GM21390 (cell line): ENCODE measurements around the gene PLEKHA3.
"Not testable (repeated sequence)": the region's sequence is repeated elsewhere in the genome, so short reads cannot be mapped to it uniquely, and the experiment has no call there.

Source experiments
- ATAC-seq: cut with Tn5 transposase; IDR thresholded peaks from one replicate; pipeline ENCODE4 v1.9.1; 2021; ENCODE audit not compliant: unreplicated experiment

Gene PLEKHA3

GRCh38 chr2:178522950-178523595, 42.8 kb downstream of the PLEKHA3 start:
- ATAC-seq = peak; percentile 92

- no peak for ATAC-seq
Observed at GRCh38 chr2:178523596-178524134, 43.4 kb downstream of the PLEKHA3 start.

GRCh38 chr2:178525010-178525409, 44.8 kb downstream of the PLEKHA3 start:
- not testable (repeated sequence) for ATAC-seq

DNA sequence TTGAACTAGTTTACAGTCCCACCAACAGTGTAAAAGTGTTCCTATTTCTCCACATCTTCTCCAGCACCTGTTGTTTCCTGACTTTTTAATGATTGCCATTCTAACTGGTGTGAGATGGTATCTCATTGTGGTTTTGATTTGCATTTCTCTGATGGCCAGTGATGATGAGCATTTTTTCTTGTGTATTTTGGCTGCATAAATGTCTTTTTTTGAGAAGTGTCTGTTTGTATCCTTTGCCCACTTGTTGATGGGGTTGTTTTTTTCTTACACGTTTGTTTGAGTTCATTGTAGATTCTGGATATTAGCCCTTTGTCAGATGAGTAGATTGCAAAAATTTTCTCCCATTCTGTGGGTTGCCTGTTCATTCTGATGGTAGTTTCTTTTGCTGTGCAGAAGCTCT, 45.2 kb downstream of the PLEKHA3 start:
- not testable (repeated sequence) for ATAC-seq

DNA sequence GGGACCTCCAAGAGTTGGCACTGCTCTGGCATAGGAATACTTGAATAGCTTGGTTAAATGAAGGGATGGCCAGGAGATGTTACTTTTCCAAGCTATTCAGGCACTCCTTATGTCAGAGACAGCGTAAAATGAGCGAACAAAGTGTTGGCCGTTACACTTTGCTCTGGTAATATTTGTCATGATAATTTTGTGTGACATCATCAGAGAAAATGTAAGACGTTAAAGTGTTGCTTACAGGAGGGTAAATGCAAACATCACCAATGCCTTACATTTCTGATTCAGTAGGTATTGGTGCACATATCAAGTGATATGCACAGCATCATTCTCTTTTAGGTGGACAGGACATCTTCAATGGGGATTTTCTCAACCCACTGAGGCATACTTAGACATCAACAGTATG, 46.0 kb downstream of the PLEKHA3 start:
- no peak for ATAC-seq

- ATAC-seq = no peak
Observed at GRCh38 chr2:178527592-178527991, 47.3 kb downstream of the PLEKHA3 start.

- no peak for ATAC-seq
Observed at GRCh38 chr2:178528647-178529046, 48.4 kb downstream of the PLEKHA3 start.

DNA sequence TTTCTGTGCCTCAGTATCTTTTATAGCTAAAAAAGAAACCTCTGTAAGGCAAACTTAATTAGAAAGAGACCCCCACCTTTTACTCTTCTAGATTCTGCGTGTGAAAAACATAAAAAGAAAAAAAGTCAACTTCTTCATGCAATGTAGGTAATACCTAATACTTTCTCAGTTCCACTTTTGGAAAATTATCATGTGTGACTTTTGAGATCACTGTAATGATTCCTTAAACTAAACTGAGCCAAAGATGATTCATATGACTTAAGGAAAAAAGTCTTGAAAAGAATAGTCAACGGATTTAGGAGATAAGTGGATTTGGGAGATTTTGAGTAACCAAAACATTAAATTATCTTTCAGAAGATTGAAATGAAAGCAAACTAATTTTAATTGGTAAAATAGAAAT, 48.9 kb downstream of the PLEKHA3 start:
- ATAC-seq = no peak

GRCh38 chr2:178530131-178530530, 49.9 kb downstream of the PLEKHA3 start:
- ATAC-seq = no peak

- peak; percentile 97 for ATAC-seq
Observed at GRCh38 chr2:178530625-178531142, 50.4 kb downstream of the PLEKHA3 start.

GRCh38 chr2:178531168-178531567, 50.9 kb downstream of the PLEKHA3 start:
- ATAC-seq = no peak

- no peak for ATAC-seq
Observed at GRCh38 chr2:178536037-178536436, 55.8 kb downstream of the PLEKHA3 start.

DNA sequence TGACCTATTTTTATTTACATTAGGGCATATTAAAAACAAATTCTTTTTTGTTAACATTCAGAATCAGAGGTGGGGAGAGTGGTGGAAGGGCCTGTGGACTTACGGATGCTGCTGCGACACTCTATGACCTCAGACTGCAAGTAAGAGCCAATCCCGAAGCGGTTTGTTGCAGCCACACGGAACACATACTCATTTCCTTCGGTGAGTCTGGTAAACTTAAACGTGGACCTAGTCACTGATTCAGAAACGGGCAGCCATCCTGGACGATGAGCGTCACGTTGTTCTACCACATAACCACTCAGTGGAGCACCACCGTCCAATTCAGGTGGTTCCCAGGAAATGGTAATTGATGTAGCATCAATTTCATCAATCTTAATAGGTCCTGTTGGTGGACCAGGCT, 61.9 kb downstream of the PLEKHA3 start:
- no peak for ATAC-seq

DNA sequence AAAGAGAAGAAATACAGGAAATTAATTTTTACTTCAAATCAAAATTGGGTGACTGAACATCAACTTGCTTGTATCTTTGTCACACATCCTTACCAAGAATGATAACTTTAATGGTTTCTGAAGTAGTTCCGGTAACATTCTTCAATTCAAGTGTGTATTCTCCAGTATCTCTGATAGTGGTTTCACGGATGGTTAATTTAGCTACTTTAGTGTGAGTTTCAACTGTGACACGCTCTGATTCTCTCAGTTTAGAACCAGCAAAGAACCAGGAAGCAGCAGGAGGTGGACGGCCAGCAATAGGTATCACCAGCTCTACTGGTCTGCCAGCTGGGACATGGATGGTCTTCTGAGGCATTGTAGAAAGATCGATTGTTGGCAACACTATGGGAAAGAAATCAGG, 62.3 kb downstream of the PLEKHA3 start:
- no peak for ATAC-seq

- peak; percentile 64 for ATAC-seq
Observed at GRCh38 chr2:178550352-178550751, 70.1 kb downstream of the PLEKHA3 start.

DNA sequence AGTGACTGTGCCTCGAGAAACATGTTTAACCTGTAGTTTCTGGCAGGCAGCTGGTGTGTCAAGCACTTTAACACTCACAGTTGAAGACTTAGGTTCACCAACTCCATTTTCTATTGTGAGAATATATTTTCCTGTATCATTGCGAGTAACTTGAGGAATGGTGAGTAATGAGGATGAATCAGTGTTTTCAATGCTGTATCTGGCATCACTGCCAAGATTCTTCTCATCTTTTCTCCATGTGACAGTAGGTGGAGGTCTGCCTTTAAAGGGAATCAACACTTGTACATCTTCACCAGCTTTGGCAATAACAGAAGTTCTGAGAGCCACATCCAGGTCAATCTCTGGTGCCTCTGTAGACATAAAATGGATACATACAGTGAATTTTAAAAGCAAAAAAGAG, 72.8 kb downstream of the PLEKHA3 start:
- no peak for ATAC-seq
